ENCODE results near the gene TAF7L. TPM values are rescaled to one million over a fixed set of nuclear protein-coding genes. Genes with fewer than 3 reads are reported as not detected.

Gene TAF7L
- total RNA-seq, 1 experiment from 2014 or later = 0.22 TPM

GRCh38 chrX:101276238-101276637, 14.9 kb downstream of the TAF7L start:
- H3K79me2 ChIP-seq (ENCODE audit: insufficient read depth, low read length) = no peaks in the 10 kb centered on the region
- DNase-seq (ENCODE audit: low read depth, low spot score) (no peak), ATAC-seq (no peak)
- ChIA-PET RAD21 (ENCODE audit: low non-redundant PET in 1 of 2, low total read pairs in 2 of 2, uncharacterized antibody in 2 of 2, unreplicated experiment in 2 of 2) (no interaction called here), POLR2A (no interaction called here), CTCF (no interaction called here)
- H2AFZ ChIP-seq (ENCODE audit: low read depth, low read length, poor library complexity, severe bottlenecking) = no peak overlapping the region
- TF ChIP-seq POLR2AphosphoS5 (IDR thresholded peaks at IDR 0.05; ENCODE audit: low read depth, low read length) = no peak
- no peak for TF ChIP-seq EZH2 (IDR thresholded peaks at IDR 0.05)
- TF ChIP-seq RAD21 (IDR thresholded peaks at IDR 0.05; ENCODE audit: low read depth) = no peak
- TF ChIP-seq ZNF274 (IDR thresholded peaks at IDR 0.05; ENCODE audit: low read depth, low read length) = no peak
- TF ChIP-seq ZFX (IDR thresholded peaks at IDR 0.05) = no peak
- H3K9me3 ChIP-seq (ENCODE audit: control insufficient read depth in 1 of 2, insufficient read depth in 1 of 2, low read depth in 1 of 2, low read length in 2 of 2) = no peaks in the 10 kb centered on the region
- H3K9ac ChIP-seq (ENCODE audit: low read length) = no peak overlapping the region
- H4K20me1 ChIP-seq (ENCODE audit: insufficient read depth) = no peaks in the 10 kb centered on the region
- H3K9me2 ChIP-seq (ENCODE audit: insufficient read depth) = no peaks in the 10 kb centered on the region
- H3K4me1 ChIP-seq (ENCODE audit: control insufficient read depth in 1 of 2, insufficient read depth in 2 of 2, low read length in 2 of 2) = no peaks in the 10 kb centered on the region
- no peak overlapping the region for H3K4me3 ChIP-seq (replicated peaks in 1 of 2; ENCODE audit: low read depth in 1 of 2, low read length in 2 of 2)
- H3K27ac ChIP-seq (ENCODE audit: low read depth, low read length) = no peak overlapping the region
- intact Hi-C loops (cut with micrococcal nuclease) = no loop called here
- H3K27me3 ChIP-seq (ENCODE audit: insufficient read depth, low read length) = no peaks in the 10 kb centered on the region
- H3K4me2 ChIP-seq (ENCODE audit: low read length) = no peak overlapping the region
- H3K36me3 ChIP-seq (ENCODE audit: control insufficient read depth in 1 of 2, insufficient read depth in 2 of 2, low read length in 2 of 2) = no peaks in the 10 kb centered on the region
- no TSS peak for BruUV-seq (replicated peaks)

GRCh38 chrX:101274198-101274597, 16.9 kb downstream of the TAF7L start:
- no peaks in the 10 kb centered on the region for H4K20me1 ChIP-seq (ENCODE audit: insufficient read depth)
- no peaks in the 10 kb centered on the region for H3K79me2 ChIP-seq (ENCODE audit: insufficient read depth, low read length)
- intact Hi-C loops (cut with micrococcal nuclease) = no loop called here
- no peak for TF ChIP-seq SIN3A (IDR thresholded peaks at IDR 0.05; ENCODE audit: low read depth)
- BruUV-seq (replicated peaks) = no TSS peak
- H3K9ac ChIP-seq (ENCODE audit: low read length) = no peak overlapping the region
- no peak for ATAC-seq
- no peaks in the 10 kb centered on the region for H3K4me1 ChIP-seq (ENCODE audit: control insufficient read depth in 1 of 2, insufficient read depth in 2 of 2, low read length in 2 of 2)
- H3K4me3 ChIP-seq (replicated peaks in 1 of 2; ENCODE audit: low read depth in 1 of 2, low read length in 2 of 2) = no peak overlapping the region
- ChIA-PET RAD21 (ENCODE audit: low non-redundant PET in 1 of 2, low total read pairs in 2 of 2, uncharacterized antibody in 2 of 2, unreplicated experiment in 2 of 2) (no interaction called here), CTCF (no interaction called here), POLR2A (no interaction called here)
- no peaks in the 10 kb centered on the region for H3K9me2 ChIP-seq (ENCODE audit: insufficient read depth)
- H3K36me3 ChIP-seq (ENCODE audit: control insufficient read depth in 1 of 2, insufficient read depth in 2 of 2, low read length in 2 of 2) = no peaks in the 10 kb centered on the region
- no peak overlapping the region for H3K27ac ChIP-seq (ENCODE audit: low read depth, low read length)
- H3K27me3 ChIP-seq (ENCODE audit: insufficient read depth, low read length) = no peaks in the 10 kb centered on the region
- H3K4me2 ChIP-seq (ENCODE audit: low read length) = no peak overlapping the region
- no peak for DNase-seq (ENCODE audit: low read depth, low spot score)
- H3K9me3 ChIP-seq (ENCODE audit: control insufficient read depth in 1 of 2, insufficient read depth in 1 of 2, low read depth in 1 of 2, low read length in 2 of 2) = no peaks in the 10 kb centered on the region
- no peak overlapping the region for H2AFZ ChIP-seq (ENCODE audit: low read depth, low read length, poor library complexity, severe bottlenecking)
